MCF 10A (cell line): Measurements from ENCODE around the gene CAMKK2. TPM values are rescaled to one million over a fixed set of nuclear protein-coding genes. Genes with fewer than 3 reads are reported as not detected.

Experiments used
- BruUV-seq: library from RNA; stranded (reverse); fragments of 400-500 nt; replicated peaks from 2 replicates; lab custom pipeline; 2021; lab: Mats Ljungman, UMichigan
- CTCF ChIA-PET: fragments of 300-600 bp; sonication (Branson Sonifier 250); formaldehyde crosslinking; extraction: SDS; loops from one replicate; lab custom pipeline; 2021; ENCODE audit warnings: antibody characterized with exemption, inconsistent platforms; lab: Yijun Ruan, JAX
- POLR2A ChIA-PET: fragments of 300-600, 350-650 bp; sonication (Branson Sonifier 250); formaldehyde crosslinking; extraction: SDS; loops from one replicate; lab custom pipeline; 2020; ENCODE audit warnings: antibody characterized with exemption, inconsistent platforms; lab: Yijun Ruan, JAX
- DNase-seq: peaks from one replicate; pipeline ENCODE4 v3.0.0-alpha.2; 2018; ENCODE audit not compliant: unreplicated experiment
- H3K27ac Mint-ChIP-seq: one replicate; pipeline ENCODE4 v1.8.0; 2022; ENCODE audit warnings: mild to moderate bottlenecking, low read depth, mixed read lengths; ENCODE audit not compliant: unreplicated experiment
- H3K27me3 Mint-ChIP-seq: one replicate; pipeline ENCODE4 v1.8.0; 2022; ENCODE audit warnings: mixed read lengths; ENCODE audit not compliant: insufficient read depth, unreplicated experiment
- H3K36me3 Mint-ChIP-seq: one replicate; pipeline ENCODE4 v1.8.0; 2022; ENCODE audit warnings: mild to moderate bottlenecking, moderate library complexity, mixed read lengths; ENCODE audit not compliant: insufficient read depth, unreplicated experiment
- H3K4me1 Mint-ChIP-seq: one replicate; pipeline ENCODE4 v1.8.0; 2022; ENCODE audit warnings: mixed read lengths; ENCODE audit not compliant: insufficient read depth, unreplicated experiment
- H3K4me3 Mint-ChIP-seq: one replicate; pipeline ENCODE4 v1.8.0; 2022; ENCODE audit warnings: mild to moderate bottlenecking, moderate library complexity, mixed read lengths; ENCODE audit not compliant: unreplicated experiment
- H3K9me3 Mint-ChIP-seq: one replicate; pipeline ENCODE4 v1.8.0; 2022; ENCODE audit warnings: mixed read lengths; ENCODE audit not compliant: unreplicated experiment
- CTCF ChIP-seq: fragments of 200-600 bp; IDR thresholded peaks from one replicate; pipeline ENCODE4 v1.8.0; 2022; ENCODE audit warnings: antibody characterized with exemption, mild to moderate bottlenecking; ENCODE audit not compliant: unreplicated experiment
- intact Hi-C: fragments of 100-400 bp; cut with micrococcal nuclease; formaldehyde crosslinking; loops from 2 replicates; pipeline ENCODE4 v1.14.1; 2022
- total RNA-seq: library from RNA; stranded (reverse); gene quantifications from 2 replicates; pipeline ENCODE4 v1.2.3, GENCODE V29; 2022

Gene CAMKK2
- total RNA-seq, 1 experiment from 2014 or later: 36.3 TPM

- Mint-ChIP-seq H3K36me3 (peaks cover 7% of the 10 kb centered on the region), H3K4me1 (no peaks in the 10 kb centered on the region), H3K9me3 (no peaks in the 10 kb centered on the region), H3K27me3 (no peaks in the 10 kb centered on the region), H3K4me3 (no peak overlapping the region), H3K27ac (no peak overlapping the region)
- ChIA-PET POLR2A (no interaction called here), CTCF (no interaction called here)
- intact Hi-C loops: no loop called here
- no peak for DNase-seq
- no peak for TF ChIP-seq CTCF
- no TSS peak for BruUV-seq
Measured at GRCh38 chr12:121226399-121226798, 70.1 kb downstream of the CAMKK2 start.

DNA sequence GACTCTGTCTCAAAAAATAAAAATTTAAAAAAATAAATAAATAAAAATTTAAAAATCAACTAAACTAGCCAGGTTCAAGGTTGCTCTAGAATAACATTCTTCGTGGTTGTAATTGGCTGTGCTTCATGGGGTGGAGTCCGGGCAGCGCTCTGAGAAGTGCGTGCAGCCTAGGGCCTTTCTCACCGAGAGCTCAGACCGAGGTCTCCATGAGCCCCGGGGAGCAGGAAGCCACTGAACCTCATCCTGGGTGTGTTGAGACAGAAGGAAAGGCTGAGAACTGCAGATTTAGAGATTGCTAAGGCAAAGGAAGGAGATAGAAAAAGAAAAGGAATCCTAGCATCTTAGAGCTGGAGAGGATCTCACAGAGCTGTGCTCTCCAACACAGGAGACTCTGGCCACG is 71.9 kb downstream of the CAMKK2 start:
- CTCF ChIA-PET: interaction anchor here (0.6 to 1.2 kb wide), 4 partner anchors 17 to 117 kb away, joined by 3 read pairs; no protein-coding TSS in a partner anchor
- POLR2A ChIA-PET: no interaction called here
- Mint-ChIP-seq H3K4me1 (no peaks in the 10 kb centered on the region), H3K9me3 (no peaks in the 10 kb centered on the region), H3K27me3 (no peaks in the 10 kb centered on the region), H3K27ac (no peak overlapping the region), H3K4me3 (no peak overlapping the region), H3K36me3 (peaks cover 7% of the 10 kb centered on the region)
- intact Hi-C loops: no loop called here
- no TSS peak for BruUV-seq
- no peak for TF ChIP-seq CTCF
- no peak for DNase-seq

DNA sequence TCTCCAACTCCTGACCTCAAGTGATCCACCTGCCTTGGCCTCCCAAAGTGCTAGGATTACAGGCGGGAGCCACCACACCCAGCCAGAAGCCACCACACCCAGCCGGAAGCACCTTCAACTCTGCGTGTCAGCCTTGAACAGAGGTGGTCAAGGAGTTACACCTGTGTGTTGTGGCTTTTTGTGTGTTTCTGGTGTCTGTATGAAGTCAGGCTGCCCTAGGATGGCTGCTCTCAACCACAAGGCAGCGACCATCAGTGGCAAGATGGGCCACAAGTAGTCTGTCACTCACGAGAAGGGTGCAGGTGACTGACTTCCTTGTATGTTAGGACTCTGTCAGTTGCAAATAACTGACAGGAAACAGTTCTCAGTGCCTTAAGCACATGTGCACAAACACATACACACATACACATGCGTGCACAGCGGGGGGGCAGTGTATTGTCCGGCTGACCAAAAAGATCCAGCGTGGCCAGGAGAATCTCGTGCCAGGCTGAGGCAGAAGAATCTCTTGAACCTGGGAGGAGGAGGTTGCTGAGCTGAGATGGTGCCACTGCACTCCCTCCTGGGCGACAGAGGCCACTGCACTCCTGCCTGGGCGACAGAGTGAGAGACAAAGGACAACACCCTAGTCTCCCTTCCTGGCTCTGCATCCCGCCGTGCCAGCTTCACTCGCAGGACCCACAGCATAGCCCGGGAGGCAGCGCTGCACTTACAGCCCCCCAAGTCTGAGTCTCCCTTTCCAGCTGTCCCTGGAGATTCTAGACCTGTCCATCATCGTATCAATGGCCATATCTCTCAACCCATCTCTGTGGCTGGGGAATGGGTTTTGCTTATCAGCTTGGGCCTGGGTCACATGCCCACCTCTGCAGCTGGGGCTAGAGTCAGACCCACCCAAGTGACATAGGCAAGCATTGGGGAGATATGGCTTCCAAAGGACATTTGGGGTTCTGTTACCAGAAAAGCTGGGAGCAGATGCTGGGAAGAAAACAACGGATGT is 72.9 kb downstream of the CAMKK2 start:
- BruUV-seq: no TSS peak
- Mint-ChIP-seq H3K27ac (no peak overlapping the region), H3K4me3 (no peak overlapping the region), H3K27me3 (no peaks in the 10 kb centered on the region), H3K36me3 (peaks cover 7% of the 10 kb centered on the region), H3K4me1 (no peaks in the 10 kb centered on the region), H3K9me3 (no peaks in the 10 kb centered on the region)
- TF ChIP-seq CTCF: peak; percentile 27
- CTCF ChIA-PET: interaction anchor here (0.6 to 1.2 kb wide), 2 partner anchors 39 to 105 kb away, joined by 3 read pairs; no protein-coding TSS in a partner anchor
- intact Hi-C loops: no loop called here
- peak; percentile 17 for DNase-seq
- POLR2A ChIA-PET: interaction anchor here (1.2 kb wide), 1 partner anchor 14 kb away, joined by 4 read pairs; no protein-coding TSS in a partner anchor

DNA sequence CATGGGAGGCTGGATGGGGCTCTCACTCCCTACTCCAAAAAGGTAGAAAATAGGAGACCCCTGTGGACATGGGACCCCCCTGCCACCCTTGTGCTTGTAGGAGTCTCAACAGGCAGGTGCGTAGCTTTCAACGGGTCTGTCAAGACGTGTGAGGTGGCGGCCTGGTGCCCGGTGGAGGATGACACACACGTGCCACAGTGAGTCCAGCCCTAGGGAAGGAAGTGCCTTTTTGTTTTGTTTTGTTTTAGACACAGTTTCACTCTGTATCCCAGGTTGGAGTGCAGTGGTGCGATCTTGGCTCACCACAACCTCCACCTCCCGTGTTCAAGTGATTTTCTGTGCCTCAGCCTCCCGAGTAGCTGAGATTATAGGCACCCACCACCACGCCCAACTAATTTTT is 73.7 kb downstream of the CAMKK2 start:
- TF ChIP-seq CTCF: no peak
- peaks cover 7% of the 10 kb centered on the region for H3K36me3 Mint-ChIP-seq
- POLR2A ChIA-PET: no interaction called here
- no peak overlapping the region for H3K27ac Mint-ChIP-seq
- DNase-seq: no peak
- no TSS peak for BruUV-seq
- H3K4me1 Mint-ChIP-seq: no peaks in the 10 kb centered on the region
- H3K4me3 Mint-ChIP-seq: no peak overlapping the region
- intact Hi-C loops: no loop called here
- H3K9me3 Mint-ChIP-seq: no peaks in the 10 kb centered on the region
- no peaks in the 10 kb centered on the region for H3K27me3 Mint-ChIP-seq
- CTCF ChIA-PET: no interaction called here
